Skeletal muscle satellite cell (primary cell): ENCODE measurements around the gene SRBD1.

Experiments used
- H3K27me3 ChIP-seq: 2 replicates; pipeline ENCODE4 v1.7.0; 2013; ENCODE audit warnings: low read length; ENCODE audit not compliant: control insufficient read depth, insufficient read depth
- H3K36me3 ChIP-seq: 2 replicates; pipeline ENCODE4 v1.7.0; 2013; ENCODE audit warnings: mild to moderate bottlenecking, control low read depth, low read length; ENCODE audit not compliant: insufficient read depth
- H3K4me1 ChIP-seq: 2 replicates; pipeline ENCODE4 v1.7.0; 2013; ENCODE audit warnings: low read length; ENCODE audit not compliant: control insufficient read depth, insufficient read depth
- H3K4me2 ChIP-seq: 2 replicates; pipeline ENCODE4 v1.7.0; 2013; ENCODE audit warnings: mild to moderate bottlenecking, low read length
- H3K4me3 ChIP-seq: 2 replicates; pipeline ENCODE4 v1.7.0; 2013; ENCODE audit warnings: low read length
- H3K9ac ChIP-seq: 2 replicates; pipeline ENCODE4 v1.7.0; 2013; ENCODE audit warnings: mild to moderate bottlenecking, low read depth, low read length, moderate library complexity
- H3K9me3 ChIP-seq: replicated peaks from 2 replicates; pipeline ENCODE4 v1.7.0; 2013; ENCODE audit warnings: mild to moderate bottlenecking, control low read depth, low read length

The SRBD1 gene

DNA sequence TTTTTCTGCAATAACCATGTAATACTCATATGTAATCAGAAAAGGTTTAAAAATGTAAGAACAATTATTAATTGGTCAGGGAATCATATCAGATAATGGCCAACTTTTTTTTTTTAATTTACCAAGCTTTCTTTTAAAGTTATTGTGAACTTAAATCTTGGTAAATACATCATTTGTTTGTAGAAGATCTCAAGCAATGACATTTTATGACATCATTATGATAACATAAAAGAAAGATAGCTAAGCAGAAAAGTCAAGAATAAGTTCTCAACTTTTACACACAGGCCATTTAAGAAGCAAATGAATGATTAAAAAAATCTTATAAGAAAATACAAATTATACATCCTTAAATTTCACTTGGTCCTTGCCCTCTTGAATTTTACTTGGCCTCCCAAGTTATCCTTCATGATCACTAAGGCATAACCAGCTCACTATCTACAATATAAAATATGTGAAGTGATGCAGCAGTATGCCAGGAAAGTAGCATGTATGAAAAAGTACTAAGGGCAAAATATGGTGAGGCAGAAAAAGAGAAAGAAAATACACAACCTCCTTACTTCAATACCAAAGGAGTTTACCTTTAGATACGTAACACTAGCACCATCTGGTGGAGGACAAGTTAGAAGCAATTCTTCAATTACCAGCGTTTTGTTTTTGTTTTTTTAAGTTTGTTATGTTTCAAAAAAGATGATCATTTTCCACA, 116.6 kb downstream of the SRBD1 start:
- Histone ChIP-seq H3K9me3 (no peaks in the 10 kb centered on the region), H3K4me2 (no peak overlapping the region), H3K9ac (peak overlapping the region; percentile 49), H3K27me3 (no peaks in the 10 kb centered on the region), H3K36me3 (no peaks in the 10 kb centered on the region), H3K4me3 (no peak overlapping the region), H3K4me1 (peaks cover 14% of the 10 kb centered on the region)

DNA sequence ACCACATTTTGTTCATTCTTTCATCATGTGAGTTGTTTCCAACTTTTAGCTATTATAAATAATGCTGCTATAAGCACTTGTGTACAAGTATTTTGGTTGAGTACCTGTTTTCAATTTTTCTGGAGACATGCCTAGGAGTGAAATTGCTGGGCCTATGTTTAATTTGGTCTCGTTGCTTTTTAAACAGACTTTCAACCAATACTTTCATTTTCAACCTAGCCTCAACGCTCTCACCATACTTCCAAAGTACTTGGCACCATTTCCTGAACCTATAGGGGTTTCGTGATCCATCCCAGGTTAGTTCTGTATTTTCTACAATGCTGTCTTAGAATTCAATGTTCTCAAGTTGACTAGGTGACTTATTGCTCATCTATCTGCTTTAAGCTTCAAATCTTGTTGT, 126.1 kb downstream of the SRBD1 start:
- Histone ChIP-seq H3K4me3 (no peak overlapping the region), H3K36me3 (no peaks in the 10 kb centered on the region), H3K27me3 (no peaks in the 10 kb centered on the region), H3K4me1 (no peaks in the 10 kb centered on the region), H3K9me3 (no peaks in the 10 kb centered on the region), H3K4me2 (no peak overlapping the region), H3K9ac (no peak overlapping the region)

DNA sequence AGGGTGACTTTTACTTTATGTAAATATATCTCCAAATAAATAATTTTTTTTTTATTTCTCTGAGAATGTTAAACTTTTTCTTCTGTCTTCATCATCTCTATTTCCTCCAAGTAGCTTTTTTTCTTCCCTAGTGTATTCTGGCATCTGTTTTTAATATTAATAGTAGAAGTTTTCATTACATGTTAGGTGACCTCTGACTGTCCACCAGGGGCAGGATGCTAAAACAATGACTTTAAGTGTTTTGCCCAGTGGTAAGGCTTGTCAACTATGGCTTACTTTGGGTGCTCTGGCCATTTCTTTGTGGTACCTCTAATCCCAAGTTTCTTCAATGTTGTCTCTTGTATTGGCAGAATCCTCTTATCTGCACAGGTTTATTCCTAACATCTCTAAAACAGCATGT, 127.1 kb downstream of the SRBD1 start:
- Histone ChIP-seq H3K4me2 (no peak overlapping the region), H3K4me1 (no peaks in the 10 kb centered on the region), H3K9ac (no peak overlapping the region), H3K9me3 (no peaks in the 10 kb centered on the region), H3K4me3 (no peak overlapping the region), H3K27me3 (no peaks in the 10 kb centered on the region), H3K36me3 (no peaks in the 10 kb centered on the region)

DNA sequence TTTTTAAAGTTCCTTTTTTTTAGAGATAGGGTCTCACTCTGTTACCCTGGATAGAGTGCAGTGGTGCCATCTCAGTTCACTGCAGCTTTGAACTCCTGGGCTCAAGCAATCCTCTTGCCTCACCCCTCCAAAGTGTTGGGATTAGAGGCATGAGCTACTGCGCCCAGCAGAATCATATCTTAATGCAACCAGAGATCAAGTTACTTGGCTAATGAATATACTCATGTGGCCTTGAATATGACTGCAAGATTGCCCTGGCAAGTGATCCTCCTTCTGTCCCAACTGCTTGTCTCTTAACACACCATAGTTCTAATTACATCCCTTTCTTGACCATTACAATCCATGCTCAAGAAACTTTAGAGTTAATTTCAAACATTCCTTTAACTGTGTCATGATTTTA, 133.5 kb downstream of the SRBD1 start:
- H3K36me3 ChIP-seq = no peaks in the 10 kb centered on the region
- no peaks in the 10 kb centered on the region for H3K9me3 ChIP-seq
- H3K4me3 ChIP-seq = no peak overlapping the region
- H3K4me1 ChIP-seq = no peaks in the 10 kb centered on the region
- H3K27me3 ChIP-seq = no peaks in the 10 kb centered on the region
- no peak overlapping the region for H3K9ac ChIP-seq
- H3K4me2 ChIP-seq = no peak overlapping the region

DNA sequence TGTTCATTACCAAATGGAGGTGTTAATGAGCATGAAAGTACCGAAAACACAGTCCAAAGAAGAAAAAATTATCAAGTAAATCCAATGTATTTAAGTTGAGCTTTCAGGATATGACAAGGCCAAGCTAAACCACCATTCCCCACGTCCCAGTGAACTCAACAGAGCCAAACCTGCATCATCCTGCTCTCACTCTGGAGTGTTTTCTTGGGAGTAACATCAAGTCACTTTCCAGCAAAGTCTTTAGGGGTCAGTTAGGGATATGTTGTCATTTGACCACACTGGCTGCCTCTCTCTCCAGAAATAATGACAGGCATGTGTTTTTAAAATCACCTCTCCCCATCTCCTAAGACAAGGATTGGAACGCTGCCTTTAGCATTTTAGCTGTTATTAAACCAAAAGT, 140.5 kb downstream of the SRBD1 start:
- Histone ChIP-seq H3K9ac (no peak overlapping the region), H3K4me3 (no peak overlapping the region), H3K9me3 (no peaks in the 10 kb centered on the region), H3K4me2 (peak overlapping the region; percentile 38), H3K4me1 (peaks cover 10% of the 10 kb centered on the region), H3K36me3 (no peaks in the 10 kb centered on the region), H3K27me3 (no peaks in the 10 kb centered on the region)

DNA sequence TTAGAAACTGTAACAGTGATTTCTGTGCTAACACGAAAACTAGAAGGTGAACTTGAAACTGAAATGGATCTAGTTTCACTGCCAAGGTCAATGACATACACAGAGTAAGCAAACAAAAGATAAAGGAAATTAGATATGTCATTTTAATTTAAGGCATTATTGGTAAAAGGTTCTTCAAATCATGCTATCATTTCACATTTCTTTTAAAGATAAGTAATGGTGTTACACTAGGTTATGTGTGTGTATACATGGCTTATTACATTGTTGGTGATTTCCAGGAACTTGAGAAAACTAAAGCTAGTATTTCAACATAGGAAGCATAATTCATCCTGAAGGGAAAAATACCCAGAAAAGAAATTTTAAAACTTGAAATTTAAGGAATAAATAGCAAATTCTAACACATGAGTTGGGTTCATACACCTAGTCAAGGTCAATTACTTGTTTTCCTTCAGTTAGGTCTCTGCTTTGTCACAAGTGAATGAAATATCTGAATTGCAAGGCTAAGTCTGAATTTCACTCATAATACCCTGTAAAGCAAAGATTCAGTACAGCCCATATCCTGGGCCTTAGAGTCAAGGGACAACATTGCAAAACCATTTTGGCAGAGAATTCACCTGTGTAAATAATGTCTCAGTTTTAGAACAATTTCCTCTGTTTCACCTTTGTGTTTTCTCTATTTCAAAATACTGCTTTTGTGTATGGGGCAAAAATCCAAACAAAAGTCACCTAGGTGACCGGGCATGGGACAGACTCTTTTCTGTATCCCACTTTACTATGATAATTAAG, 141.6 kb downstream of the SRBD1 start:
- Histone ChIP-seq H3K4me3 (no peak overlapping the region), H3K36me3 (no peaks in the 10 kb centered on the region), H3K9me3 (no peaks in the 10 kb centered on the region), H3K9ac (no peak overlapping the region), H3K4me1 (peaks cover 10% of the 10 kb centered on the region), H3K27me3 (no peaks in the 10 kb centered on the region), H3K4me2 (no peak overlapping the region)

DNA sequence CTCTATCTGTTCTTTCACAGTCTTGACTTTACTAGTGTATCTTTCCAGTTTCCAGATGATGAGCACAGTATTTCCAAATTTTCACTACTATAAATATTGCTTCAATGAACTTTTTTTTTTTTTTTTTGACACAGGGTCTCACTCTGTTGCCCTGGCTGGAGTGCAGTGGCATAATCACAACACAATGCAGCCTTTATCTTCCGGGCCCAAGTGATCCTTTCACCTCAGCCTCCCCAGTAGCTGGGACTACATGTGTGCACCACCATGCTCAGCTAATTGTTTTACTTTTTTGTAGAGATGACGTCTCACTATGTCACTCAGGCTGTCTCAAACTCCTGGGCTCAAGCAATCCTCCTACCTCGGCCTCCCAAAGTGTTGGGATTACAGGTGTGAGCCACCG, 142.8 kb downstream of the SRBD1 start:
- Histone ChIP-seq H3K4me1 (peaks cover 10% of the 10 kb centered on the region), H3K9ac (no peak overlapping the region), H3K27me3 (no peaks in the 10 kb centered on the region), H3K4me2 (no peak overlapping the region), H3K9me3 (no peaks in the 10 kb centered on the region), H3K4me3 (no peak overlapping the region), H3K36me3 (no peaks in the 10 kb centered on the region)

DNA sequence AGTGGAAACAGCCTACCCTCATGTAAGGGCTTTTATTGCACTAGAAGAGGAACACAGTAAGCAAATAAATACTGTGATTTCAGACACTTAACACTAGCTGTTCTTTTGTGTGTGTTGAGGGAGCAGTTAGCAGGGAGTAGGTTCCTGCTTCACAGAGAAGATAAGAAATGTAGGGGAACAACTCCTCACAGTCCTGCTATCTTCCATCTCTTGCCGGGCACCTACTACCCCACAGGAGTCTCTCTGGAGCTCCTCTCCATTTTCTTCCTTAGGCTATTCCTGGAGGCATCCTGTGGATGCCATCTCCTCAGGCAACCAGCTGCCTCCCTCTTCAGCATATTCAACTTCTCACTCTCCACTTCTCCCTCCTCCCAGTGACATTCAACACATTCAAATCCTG, 145.0 kb downstream of the SRBD1 start:
- Histone ChIP-seq H3K27me3 (no peaks in the 10 kb centered on the region), H3K4me3 (no peak overlapping the region), H3K9me3 (no peaks in the 10 kb centered on the region), H3K9ac (no peak overlapping the region), H3K4me1 (peaks cover 10% of the 10 kb centered on the region), H3K36me3 (no peaks in the 10 kb centered on the region), H3K4me2 (no peak overlapping the region)

DNA sequence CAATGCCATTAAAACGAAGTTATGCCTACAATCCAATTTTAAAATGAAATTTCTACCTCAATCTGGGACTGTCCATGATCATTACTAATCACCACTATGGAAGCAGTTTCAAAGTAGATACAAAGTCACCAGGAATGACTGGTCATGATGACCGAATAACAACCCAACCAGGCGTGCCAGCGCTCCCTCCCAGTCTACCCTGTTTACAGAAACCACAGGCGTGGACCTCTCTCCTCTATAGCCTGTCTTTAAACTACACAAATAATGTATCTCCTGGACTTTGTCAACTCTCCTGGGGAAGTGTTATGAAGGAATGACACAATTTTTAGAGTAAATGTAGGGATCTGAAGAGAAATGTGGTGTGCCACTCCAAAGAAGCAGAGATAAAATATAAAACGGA, 150.2 kb downstream of the SRBD1 start:
- H3K9ac ChIP-seq = no peak overlapping the region
- H3K4me2 ChIP-seq = no peak overlapping the region
- H3K4me3 ChIP-seq = no peak overlapping the region
- no peaks in the 10 kb centered on the region for H3K27me3 ChIP-seq
- H3K9me3 ChIP-seq = no peaks in the 10 kb centered on the region
- H3K4me1 ChIP-seq = peaks cover 14% of the 10 kb centered on the region
- no peaks in the 10 kb centered on the region for H3K36me3 ChIP-seq

DNA sequence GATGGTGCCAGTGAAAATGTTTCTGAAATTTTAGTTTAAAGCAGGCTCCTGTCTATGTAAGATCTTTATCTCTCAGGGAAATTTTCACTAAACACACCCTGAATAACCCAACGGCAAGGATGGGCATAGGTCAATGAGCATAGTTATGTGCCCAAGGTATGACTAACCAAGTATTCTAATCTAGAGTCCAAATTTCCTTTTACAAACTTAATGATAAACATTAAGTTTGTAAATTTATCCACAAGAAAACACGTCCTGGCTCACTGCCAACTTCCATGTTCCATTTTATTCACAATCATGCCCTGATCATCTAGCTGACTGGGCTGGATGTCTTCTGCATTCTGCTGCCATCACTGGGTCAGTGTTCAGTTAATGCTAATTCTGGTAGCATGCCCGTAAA, 151.2 kb downstream of the SRBD1 start:
- no peak overlapping the region for H3K4me2 ChIP-seq
- peaks cover 14% of the 10 kb centered on the region for H3K4me1 ChIP-seq
- H3K27me3 ChIP-seq = no peaks in the 10 kb centered on the region
- no peak overlapping the region for H3K9ac ChIP-seq
- no peaks in the 10 kb centered on the region for H3K9me3 ChIP-seq
- no peak overlapping the region for H3K4me3 ChIP-seq
- H3K36me3 ChIP-seq = no peaks in the 10 kb centered on the region

DNA sequence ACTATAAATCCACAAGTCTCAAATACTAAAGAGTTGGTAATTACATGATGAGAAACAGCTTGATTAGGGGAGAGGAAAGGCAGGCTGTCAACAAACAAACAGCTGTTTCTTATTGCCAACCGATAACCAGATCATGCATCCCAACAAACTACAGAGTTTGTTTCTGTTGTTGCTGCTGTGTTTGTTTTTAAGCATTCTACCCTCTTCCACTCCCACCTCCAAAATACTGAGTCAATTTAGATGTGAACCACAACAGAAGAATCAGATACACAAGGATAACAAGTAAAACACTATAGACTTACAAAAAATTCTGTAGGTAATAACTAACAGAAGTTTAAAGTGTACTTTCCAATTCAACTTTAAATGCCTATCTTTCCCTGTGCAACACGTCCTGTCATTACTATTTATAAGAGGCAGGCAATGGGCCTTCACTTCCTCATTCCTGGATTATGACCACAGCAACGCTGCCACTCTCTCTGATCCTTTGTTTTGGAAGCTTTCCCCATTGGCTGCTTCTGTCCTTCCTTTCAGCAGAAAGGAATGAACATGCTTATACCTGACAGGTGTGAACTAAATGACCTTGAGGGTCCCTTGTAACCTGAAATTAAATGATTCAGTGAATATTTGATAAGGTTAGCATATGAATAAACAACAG, 152.0 kb downstream of the SRBD1 start:
- Histone ChIP-seq H3K36me3 (no peaks in the 10 kb centered on the region), H3K27me3 (no peaks in the 10 kb centered on the region), H3K4me3 (no peak overlapping the region), H3K9me3 (no peaks in the 10 kb centered on the region), H3K4me2 (peak overlapping the region; percentile 36), H3K9ac (peak overlapping the region; percentile 1), H3K4me1 (peaks cover 14% of the 10 kb centered on the region)
